Central memory CD4-positive, alpha-beta T cell (primary cell): ENCODE results near the gene RFX1.
"Not testable (repeated sequence)": the region's sequence is repeated elsewhere in the genome, so short reads cannot be mapped to it uniquely, and the experiment has no call there.

Source experiments
- DNase-seq: peaks from one replicate; pipeline ENCODE4 v3.0.0; 2022

The RFX1 gene

DNA sequence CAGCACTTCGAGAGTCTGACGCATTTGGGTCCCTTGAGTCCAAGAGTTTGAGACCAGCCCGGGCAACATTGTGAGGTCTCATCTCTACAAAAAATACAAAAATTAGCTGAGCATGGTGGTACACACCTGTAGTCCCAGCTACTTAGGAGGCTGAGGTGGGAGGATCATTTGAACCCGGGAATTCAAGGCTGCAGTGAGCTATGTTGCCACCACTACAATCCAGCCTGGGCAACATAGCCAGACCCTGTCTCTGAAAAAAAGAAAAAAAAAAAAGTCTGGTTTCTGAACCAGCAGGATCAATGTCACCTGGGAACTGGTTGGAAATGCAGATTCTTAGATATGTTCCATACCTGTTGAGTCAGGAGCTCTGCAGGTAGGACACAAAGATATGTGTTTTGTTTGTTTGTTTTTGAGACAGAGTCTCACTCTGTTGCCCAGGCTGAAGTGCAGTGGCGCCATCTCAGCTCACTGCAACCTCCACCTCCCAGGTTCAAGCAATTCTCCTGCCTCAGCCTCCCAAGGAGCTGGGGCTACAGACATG, 20.6 kb upstream of the RFX1 start:
- not testable (repeated sequence) for DNase-seq

DNA sequence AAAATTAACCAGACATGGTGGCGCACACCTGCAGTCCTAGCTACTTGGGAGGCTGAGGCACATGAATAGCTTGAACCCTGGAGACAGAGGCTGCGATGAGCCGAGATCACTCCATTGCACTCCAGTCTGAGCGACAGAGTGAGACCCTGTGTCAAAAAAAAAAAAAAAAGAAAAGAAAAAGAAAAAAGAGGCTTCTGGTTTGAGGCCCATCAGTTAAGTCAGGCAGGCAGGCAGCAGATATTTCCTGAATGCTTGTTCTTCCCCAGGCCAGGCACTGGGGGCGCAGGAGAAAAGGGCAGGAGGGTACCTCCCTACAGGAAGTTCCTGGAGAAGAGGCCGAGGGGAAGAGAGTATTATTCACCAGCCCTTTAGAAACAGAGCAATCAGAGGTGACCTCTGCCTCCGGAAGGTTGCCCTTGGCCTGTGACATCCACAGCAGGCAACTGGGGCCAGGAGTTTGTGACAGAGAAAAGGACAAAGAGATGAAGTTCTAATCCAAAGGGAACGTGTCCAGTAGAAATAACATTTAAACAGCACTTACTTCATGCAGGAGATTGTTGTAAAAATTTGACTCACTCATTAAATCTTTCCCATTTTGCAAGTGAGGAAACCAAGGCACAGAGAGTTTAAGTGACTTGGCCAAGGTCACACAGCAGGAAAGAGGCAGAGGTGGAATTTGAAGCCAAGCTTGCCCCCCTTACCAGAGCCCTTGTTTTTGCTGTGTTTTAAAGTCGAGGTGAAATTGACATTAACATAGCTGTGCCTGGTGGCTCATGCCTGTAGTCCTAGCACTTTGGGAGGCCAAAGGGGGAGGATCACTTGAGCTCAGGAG, 17.5 kb upstream of the RFX1 start:
- DNase-seq = no peak

GRCh38 chr19:14022469-14022868, 16.3 kb upstream of the RFX1 start:
- DNase-seq = no peak

DNA sequence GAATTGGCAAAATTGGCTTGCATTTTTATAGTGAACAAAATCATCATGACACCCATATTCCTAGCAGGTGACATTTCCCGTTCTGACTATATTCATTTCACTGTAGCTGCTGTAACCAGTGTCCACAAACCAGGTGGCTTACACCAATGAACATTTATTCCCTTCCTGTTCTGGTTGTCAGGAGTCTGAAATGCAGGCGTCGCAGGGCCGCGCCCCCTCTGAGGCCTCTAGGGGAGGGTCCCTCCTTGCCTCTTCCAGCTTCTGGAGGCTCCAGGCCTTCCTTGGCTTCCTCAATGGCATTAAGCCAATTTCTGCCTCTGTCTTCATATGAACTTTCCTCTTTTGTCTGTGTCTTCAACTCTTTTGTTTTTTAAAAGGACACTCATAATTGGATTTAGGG, 15.4 kb upstream of the RFX1 start:
- no peak for DNase-seq

GRCh38 chr19:14019739-14020138, 13.6 kb upstream of the RFX1 start:
- DNase-seq = not testable (repeated sequence)

DNA sequence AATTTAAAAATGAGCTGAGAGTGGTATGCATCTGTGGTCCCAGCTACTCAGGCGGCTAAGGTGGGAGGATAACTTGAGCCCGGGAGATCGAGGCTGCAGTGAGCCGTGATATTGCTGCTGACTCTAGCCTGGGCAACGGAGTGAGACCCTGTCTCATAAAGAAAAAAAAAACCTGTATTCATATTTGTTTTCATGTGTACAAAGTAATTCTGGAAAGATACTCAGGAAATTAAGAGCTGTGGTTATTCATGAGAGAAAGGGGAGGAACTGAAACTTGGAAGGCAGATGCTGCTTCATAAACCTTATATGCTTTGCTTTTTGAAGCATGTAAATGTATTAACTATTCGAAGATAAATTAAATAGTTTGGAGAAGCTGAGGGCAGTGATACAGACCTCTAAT, 13.0 kb upstream of the RFX1 start:
- no peak for DNase-seq

DNA sequence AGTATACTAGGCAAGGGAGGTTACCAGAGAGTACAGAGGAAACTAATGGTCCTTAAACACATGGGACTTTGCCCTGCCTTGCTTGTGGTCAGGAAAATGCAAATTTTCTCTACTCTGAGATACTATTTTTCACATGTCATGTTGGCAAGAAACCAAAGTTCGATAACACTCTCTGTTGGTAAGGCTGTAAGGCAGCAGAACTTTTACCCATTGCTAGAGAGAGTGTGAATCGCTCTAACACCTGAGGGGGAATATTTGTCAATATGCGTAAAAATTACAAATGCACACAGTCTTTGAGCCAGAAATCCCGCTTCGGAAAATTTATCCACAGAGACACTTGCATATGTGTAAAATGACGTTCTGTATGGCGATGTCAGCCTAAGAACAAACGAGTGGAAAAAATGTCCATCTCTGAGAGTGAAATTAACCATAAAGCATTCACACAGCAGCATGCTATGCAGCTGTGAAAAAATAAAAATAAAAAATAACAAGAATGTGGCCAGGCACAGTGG, 9.5 kb upstream of the RFX1 start:
- no peak for DNase-seq

- DNase-seq = no peak
Measured at GRCh38 chr19:14012378-14012915, 6.3 kb upstream of the RFX1 start.

DNA sequence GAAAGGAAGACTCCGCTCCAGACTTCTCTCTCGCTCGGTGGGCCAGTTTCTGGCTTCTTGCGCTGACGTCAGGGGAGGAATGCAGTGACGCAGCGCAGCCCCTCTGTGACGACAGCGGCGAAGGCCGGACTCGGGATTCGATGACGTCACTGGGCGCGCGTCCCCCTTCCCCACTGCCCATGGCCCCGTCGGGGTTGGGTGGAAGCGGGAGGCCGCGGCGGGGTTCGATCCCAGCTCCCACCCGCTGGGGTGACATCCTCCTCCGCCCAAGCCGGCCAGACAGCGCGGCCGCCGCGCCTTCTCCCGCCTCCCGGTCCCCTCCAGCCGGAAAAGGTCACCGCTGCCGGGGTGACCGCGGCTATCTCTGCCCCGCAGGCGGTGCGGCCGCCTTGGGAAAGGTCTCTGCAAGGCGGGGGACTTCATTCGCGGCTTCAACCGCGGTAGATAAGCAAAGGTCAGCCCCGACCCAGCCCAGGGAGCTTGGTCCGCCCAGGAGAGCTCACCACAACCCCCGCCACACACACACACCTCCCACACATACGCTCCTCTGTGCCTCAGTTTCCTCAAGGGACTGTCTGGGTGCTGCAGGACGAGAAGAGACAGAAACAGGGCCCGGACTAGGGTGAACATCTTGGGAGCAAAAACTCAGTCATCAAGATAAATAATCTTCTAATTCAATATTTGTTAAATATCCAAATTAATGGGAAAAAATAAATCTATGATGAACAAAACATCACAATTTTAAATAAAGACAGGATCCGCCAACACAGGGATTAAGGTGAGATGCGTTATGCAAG, 844 bp upstream of the RFX1 start:
- no peak for DNase-seq

DNA sequence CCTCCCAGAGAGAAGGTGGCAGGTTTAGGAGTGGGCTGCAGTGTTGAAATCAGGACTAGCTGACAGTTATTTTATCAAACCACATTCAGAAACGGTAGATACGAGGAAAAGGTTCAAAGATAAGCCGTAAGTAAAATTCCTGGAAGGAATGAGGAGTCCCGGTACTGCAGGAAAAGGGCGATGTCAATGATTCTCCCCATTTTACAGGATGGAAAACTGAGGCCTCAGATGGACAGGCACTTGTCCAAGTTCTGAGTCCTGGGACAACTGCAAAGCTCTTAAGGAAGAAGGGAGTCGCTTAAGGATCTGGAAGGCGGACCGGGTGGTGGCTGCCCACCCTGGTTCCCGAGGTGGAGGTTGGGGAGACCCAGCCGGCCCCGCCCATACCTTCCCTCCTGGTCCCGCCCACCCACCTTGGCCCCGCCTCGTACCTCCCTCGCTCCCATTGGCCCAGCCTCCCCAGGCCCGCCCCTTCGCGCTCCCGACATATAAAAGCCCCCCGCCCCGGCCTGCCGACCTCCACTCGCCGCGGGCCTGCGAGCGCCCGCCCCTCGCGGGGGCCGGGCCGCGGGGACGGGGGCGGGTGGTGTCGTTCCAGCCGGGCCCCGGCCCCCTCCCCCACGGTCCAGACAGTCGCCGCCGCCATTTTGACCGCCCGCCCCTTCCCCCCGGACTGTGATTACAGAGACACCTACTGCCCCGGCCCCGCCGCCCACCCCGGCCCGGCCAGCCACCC, 603 bp downstream of the RFX1 start:
- DNase-seq = peak; percentile 90

- no peak for DNase-seq
Measured at GRCh38 chr19:14004619-14005348, 1.3 kb downstream of the RFX1 start.

DNA sequence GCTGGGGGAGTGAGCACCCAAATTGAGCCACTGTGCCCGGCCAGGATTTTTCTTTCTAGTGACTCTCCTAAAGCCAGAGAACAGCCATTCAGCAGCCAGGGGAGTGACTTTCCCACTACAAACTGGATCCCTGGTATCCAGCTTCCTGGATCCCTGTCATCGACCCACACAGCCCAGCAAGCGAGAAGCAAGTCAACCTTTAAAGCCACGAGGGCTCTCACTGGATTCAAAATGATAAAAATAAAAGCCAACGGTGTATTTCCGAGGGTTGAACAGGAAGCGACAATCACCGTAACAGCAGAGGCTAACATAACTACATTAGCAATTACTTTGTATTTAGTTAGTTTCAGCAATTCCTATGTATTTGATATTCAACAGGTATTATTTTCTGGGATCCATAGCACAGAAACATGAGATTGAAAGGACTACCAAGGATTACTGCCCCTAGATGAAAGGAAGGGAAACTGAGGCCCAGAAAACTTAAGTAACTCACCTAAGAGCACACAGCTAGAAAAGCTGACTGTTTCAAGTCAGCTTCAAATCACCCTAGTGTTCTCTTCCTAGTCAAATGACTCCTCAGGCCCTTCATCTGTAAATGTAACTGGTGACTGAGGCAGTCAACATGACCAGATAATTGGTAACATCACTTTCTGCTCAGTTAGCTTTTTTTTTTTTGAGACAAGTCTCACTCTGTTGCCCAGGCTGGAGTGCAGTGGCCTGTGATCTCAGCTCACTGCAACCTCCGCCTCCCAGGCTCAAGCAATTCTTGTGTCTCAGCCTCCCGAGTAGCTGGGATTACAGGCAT, 2.7 kb downstream of the RFX1 start:
- peak; percentile 36 for DNase-seq

DNA sequence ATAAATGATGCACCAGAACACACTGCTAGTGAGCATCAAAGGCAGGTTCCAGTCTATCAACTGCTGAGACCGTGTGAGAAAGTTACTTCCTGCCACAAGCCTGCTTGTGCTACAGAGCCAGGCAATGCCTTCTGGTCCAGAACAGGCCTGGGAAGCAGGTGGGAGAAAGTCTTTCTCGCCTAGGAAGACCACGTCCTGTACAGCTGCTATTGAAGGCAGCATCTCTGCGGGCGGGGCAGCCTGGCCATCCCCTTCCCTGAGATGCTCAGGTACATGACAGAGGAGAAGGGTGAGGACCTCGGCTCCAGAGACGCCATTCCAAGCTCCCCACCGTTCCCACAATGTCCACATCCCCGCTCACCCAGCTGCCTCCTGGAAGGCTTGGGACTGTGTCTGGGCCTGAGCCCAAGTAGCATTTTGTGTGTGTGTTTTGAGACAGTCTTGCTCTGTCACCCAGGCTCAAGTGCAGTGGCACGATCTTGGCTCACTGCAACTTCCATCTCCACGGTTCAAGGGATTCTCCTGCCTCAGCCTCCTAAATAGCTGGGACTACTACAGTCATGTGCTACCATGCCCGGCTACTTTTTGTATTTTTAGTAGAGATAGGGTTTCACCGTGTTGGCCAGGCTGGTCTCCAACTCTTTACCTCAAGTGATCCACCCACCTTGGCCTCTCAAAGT, 3.4 kb downstream of the RFX1 start:
- DNase-seq = peak; percentile 47

DNA sequence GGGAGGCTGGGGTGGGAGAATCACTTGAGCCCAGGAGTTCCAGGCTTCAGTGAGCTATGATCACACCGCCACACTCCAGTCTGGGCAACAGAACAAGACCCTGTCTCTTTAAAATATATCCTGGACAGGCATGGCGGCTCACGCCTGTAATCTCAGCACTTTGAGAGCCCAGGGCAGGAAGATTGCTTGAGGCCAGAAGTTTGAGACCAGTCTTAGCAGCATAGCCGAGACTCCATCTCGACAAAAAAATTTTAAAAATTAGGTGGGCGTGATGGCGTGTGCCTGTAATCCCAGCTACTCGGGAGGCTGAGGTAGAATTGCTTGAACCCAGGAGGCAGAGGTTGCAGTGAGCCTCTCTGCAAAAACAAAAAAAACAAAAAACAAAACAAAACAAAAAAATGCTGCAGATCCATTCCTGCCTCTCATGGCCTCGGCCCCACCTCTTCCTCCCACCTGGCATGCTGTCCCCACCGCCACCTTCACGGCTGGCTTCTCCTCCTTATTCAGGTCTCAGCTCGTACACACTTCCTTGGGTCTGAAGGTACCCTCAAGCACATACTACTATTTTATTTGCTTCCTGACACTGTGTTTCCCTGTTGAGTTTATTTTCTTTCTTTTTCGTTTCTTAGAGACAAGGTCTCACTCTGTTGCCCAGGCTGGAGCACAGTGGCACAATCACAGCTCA, 5.3 kb downstream of the RFX1 start:
- no peak for DNase-seq

DNA sequence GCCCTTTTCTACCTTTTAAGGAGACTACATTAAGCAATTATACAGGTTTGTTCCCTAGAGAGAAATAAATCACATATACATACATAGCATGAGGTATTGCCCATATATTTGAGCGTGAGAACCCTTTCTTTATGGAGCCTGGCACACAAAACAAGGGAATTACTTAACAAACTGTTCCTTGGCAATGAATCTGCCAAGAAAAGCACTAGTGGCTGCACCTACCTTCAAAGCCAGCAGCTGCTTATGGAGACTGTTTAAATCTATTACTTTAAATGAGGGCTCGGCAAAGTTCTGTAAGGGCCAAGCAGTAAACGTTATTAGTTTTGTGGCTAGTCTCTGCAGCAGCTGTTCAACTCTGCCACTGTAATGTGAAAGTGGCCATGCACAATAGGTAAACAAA, 7.0 kb downstream of the RFX1 start:
- no peak for DNase-seq

DNA sequence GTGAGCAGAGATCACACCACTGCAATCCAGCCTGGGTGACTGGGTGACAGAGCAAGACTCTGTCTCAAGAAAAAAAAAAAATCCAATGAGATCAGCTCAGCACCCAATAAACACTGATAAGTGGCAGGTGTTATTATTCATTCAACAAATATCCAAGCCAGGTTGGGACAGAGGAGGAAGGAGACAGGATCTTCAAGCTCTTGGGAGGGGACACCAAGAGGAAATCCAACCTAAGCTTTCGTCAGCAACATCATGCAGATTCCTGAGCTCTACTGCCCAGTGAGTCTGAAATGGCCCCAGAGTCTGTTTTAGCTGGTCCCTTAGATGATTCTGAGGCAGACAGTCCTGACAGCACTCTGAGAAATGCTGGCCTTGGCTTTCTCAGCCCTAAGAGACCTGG, 7.7 kb downstream of the RFX1 start:
- no peak for DNase-seq

- no peak for DNase-seq
Measured at GRCh38 chr19:13997631-13997962, 8.5 kb downstream of the RFX1 start.

GRCh38 chr19:13996928-13997630, 9.0 kb downstream of the RFX1 start:
- no peak for DNase-seq
